Measurements from ENCODE around the gene CUBN.

The CUBN gene

DNA sequence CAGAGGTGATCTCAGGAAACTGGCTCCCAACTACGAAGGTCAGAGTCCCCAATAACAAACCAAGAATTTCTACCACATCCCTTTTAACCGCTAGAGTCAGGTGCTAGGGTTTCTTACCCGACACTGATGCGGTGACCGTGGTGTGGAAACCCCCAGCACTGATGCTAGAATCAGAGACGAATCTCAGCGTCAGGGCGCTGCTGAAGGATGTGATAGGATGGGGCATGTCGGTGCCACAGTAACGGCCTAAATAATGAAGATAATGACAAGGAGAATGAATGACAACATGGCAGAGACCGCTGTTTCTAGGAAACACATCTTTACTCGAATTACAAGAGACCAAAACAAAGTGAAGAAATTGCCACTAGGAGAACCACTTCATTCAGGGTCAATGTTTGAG, 181.2 kb downstream of the CUBN start:
- Histone ChIP-seq H3K9me3 (ENCODE audit: low read depth, low read length) (no peaks in the 10 kb centered on the region), H3K4me3 (no peak overlapping the region), H3K27ac (no peak overlapping the region), H3K36me3 (ENCODE audit: insufficient read depth, low read length) (no peaks in the 10 kb centered on the region), H3K9ac (ENCODE audit: insufficient read length) (no peak overlapping the region)
- no peak for TF ChIP-seq POLR2AphosphoS5 (IDR thresholded peaks at IDR 0.05; ENCODE audit: borderline replicate concordance, low read depth, low read length)
- no peak for TF ChIP-seq EZH2 (IDR thresholded peaks at IDR 0.05)
- TF ChIP-seq FOXP2 (optimal IDR thresholded peaks at IDR 0.05; ENCODE audit: control extremely low read depth, extremely low read length, insufficient read depth): no peak
- no peak for DNase-seq (ENCODE audit: low read depth, low spot score)

DNA sequence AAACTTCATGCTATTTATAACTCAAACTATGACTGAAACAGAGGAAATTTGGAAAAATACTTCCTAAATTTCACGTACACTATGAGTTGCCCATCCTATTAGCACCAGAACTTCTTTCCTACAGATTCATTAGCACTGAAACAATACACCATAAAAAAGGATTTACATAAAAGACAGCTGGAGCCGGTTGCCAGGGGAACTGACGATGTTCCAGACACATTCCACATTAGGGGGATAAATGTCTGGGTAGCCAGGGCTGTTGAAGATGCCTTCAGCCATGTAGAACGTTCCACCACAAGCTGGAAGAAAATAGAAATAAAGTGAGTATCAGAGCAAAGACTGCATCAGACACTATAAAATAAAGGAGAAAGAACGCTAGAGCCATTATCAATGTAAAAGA, 182.5 kb downstream of the CUBN start:
- no peaks in the 10 kb centered on the region for H3K9me3 ChIP-seq (ENCODE audit: low read depth, low read length)
- no peak overlapping the region for H3K27ac ChIP-seq
- no peak overlapping the region for H3K4me3 ChIP-seq
- DNase-seq (ENCODE audit: low read depth, low spot score): no peak
- no peak for TF ChIP-seq EZH2 (IDR thresholded peaks at IDR 0.05)
- H3K9ac ChIP-seq (ENCODE audit: insufficient read length): no peak overlapping the region
- no peaks in the 10 kb centered on the region for H3K36me3 ChIP-seq (ENCODE audit: insufficient read depth, low read length)

DNA sequence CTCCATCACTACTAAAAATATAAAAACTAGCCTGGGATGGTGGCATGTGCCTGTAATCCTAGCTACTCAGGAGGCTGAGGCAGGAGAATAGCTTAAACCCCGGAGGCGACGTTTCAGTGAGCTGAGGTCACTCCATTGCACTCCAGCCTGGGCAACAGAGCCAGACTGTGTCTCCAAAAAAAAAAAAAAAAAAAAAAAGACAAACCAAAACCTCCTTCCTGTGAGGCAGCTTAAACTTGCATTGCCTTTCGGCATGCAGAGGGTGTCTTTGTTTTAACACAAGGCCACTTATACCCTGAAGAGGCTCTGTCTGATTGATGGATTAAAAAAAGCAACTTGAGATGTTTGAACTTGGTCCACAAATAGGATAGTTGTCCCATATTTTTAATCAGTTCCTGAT, 184.0 kb downstream of the CUBN start:
- Histone ChIP-seq H3K9me3 (ENCODE audit: low read depth, low read length) (no peaks in the 10 kb centered on the region), H3K9ac (ENCODE audit: insufficient read length) (no peak overlapping the region), H3K36me3 (ENCODE audit: insufficient read depth, low read length) (no peaks in the 10 kb centered on the region), H3K4me3 (no peak overlapping the region), H3K27ac (no peak overlapping the region)
- no peak for DNase-seq (ENCODE audit: low read depth, low spot score)
- TF ChIP-seq EZH2 (IDR thresholded peaks at IDR 0.05) (no peak), POLR2AphosphoS5 (IDR thresholded peaks at IDR 0.05; ENCODE audit: borderline replicate concordance, low read depth, low read length) (no peak), FOXP2 (optimal IDR thresholded peaks at IDR 0.05; ENCODE audit: control extremely low read depth, extremely low read length, insufficient read depth) (no peak)

DNA sequence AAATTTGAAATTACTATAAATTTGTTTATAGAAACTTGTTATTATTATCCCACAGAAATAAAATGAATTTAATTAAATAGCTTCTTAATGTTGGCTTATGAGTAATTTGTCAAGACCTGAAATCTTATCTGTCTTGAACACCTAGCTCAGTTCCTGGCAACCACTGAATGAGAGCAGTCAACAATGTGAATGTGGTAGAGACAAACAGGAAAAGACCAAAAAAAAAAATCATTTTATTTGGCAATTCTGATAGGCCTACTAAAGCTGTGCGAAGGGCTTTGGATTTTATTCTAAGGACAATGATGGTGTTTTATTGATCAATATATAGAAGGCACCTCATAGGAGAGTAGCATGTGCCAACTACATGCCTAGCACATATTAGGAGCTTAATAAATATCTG, 184.6 kb downstream of the CUBN start:
- DNase-seq (ENCODE audit: low read depth, low spot score): no peak

DNA sequence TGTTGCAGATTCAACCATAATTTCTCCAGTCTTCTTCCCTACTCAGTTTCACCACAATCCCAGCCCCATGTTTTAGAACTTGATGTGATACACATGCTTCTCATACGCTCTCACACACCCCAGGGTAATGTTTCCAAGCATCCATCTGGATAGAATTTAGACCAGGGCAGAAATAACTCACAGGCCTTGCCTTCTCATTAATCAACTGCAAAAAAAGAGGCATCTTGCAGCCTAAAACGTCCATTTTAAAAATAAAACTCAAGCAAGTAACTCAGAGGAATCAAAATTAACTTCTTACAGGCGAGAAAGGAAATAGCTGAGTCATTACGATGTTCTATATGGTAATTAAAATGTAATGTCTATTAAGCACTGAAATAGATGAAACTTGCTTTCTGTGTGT, 185.2 kb downstream of the CUBN start:
- no peak for TF ChIP-seq EZH2 (IDR thresholded peaks at IDR 0.05)
- no peak for TF ChIP-seq FOXP2 (optimal IDR thresholded peaks at IDR 0.05; ENCODE audit: control extremely low read depth, extremely low read length, insufficient read depth)
- no peak for TF ChIP-seq POLR2AphosphoS5 (IDR thresholded peaks at IDR 0.05; ENCODE audit: borderline replicate concordance, low read depth, low read length)
- H3K36me3 ChIP-seq (ENCODE audit: insufficient read depth, low read length): no peaks in the 10 kb centered on the region
- peak overlapping the region; percentile 41 for H3K9ac ChIP-seq (ENCODE audit: insufficient read length)
- no peak for DNase-seq (ENCODE audit: low read depth, low spot score)
- peak overlapping the region; percentile 85 for H3K27ac ChIP-seq
- H3K9me3 ChIP-seq (ENCODE audit: low read depth, low read length): no peaks in the 10 kb centered on the region
- peak overlapping the region; percentile 42 for H3K4me3 ChIP-seq

More for the DNA sequence above, 184.6 kb downstream of the CUBN start:
- TF ChIP-seq EZH2 (IDR thresholded peaks at IDR 0.05): no peak
- Histone ChIP-seq H3K4me3 (no peak overlapping the region), H3K36me3 (ENCODE audit: insufficient read depth, low read length) (no peaks in the 10 kb centered on the region), H3K9ac (ENCODE audit: insufficient read length) (peak overlapping the region; percentile 41), H3K9me3 (ENCODE audit: low read depth, low read length) (no peaks in the 10 kb centered on the region), H3K27ac (peak overlapping the region; percentile 85)

DNA sequence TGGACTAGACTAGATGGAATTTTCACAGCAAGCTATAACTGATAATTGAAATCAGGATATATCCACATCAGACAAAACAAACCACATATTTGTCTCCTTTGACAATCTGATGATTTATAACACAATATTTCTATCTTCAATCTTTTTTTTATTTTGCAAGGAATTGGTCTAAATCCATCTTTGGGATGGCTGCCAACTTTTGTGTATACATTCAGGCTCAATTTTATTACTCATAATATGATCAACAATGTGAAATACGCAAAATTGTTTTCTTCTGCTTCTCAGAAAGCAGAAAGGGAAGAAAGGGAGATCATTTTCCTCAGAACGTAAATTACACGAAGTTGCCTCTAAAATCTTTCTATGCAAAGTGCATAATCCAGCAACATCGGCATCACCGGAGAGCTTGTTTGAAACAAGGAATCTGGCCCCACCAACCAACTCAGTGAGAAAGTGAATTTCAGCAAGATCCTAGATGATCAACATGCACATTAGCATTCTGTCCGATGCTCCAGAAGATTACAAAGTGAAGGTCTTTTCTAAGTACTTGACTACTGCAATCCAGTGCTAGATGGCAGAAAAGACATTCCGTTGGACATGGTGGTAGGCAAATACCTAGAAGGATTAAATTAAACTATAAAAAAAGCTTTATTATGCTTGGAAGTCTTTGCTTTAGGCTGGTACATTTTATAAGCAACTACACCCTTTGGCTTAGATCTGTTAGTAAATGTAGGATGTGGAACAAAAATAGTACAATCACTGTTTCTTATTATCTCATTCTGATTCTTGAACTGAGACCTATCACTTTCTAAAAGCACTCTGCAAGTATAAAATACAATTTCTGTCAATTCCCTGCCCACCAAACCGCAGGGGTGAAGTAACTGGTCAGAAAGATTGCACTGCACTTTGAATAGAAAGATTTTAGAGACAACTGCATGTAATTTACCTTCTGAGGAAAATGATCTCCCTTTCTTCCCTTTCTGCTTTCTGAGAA, 186.0 kb downstream of the CUBN start:
- H3K9ac ChIP-seq (ENCODE audit: insufficient read length): peak overlapping the region; percentile 32
- no peak for DNase-seq (ENCODE audit: low read depth, low spot score)
- TF ChIP-seq FOXP2 (optimal IDR thresholded peaks at IDR 0.05; ENCODE audit: control extremely low read depth, extremely low read length, insufficient read depth) (no peak), POLR2AphosphoS5 (IDR thresholded peaks at IDR 0.05; ENCODE audit: borderline replicate concordance, low read depth, low read length) (no peak)
- H3K36me3 ChIP-seq (ENCODE audit: insufficient read depth, low read length): no peaks in the 10 kb centered on the region
- H3K9me3 ChIP-seq (ENCODE audit: low read depth, low read length): no peaks in the 10 kb centered on the region
- H3K4me3 ChIP-seq: peak overlapping the region; percentile 42
- H3K27ac ChIP-seq: peak overlapping the region; percentile 85

DNA sequence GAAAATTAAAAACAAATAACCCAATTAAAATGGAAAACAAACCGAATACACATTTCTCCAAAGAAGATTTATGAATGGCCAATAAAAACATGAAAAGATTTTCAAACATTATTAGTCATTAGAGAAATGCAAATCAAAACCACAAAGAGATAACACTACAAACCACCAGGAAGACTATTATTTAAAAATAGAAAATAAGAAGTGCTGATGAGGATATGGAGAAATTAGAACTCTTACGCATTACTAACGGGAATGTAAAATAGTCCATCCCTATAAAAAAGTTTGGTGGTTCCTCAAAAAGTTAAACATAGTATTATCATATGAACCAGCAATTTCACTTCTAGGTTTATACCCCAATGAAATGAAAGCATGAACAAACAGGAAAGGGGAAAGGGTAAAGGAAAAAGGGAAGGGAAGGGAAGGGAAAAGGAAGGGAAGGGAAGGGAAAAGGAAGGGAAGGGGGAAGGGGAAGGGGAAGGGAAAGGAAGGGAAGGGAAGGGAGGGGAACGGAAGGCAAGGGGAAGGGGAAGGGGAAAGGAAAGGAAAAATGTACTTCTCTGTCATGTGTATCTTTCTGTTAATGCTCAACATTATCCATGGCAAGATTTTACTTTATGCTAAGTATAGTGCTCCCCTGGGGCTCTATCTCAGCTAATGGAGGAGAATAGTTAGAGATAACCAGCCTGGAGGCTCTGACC, 187.1 kb downstream of the CUBN start:
- no peak for TF ChIP-seq FOXP2 (optimal IDR thresholded peaks at IDR 0.05; ENCODE audit: control extremely low read depth, extremely low read length, insufficient read depth)
- TF ChIP-seq EZH2 (IDR thresholded peaks at IDR 0.05): no peak
- no peak for TF ChIP-seq POLR2AphosphoS5 (IDR thresholded peaks at IDR 0.05; ENCODE audit: borderline replicate concordance, low read depth, low read length)
- no peaks in the 10 kb centered on the region for H3K9me3 ChIP-seq (ENCODE audit: low read depth, low read length)
- H3K36me3 ChIP-seq (ENCODE audit: insufficient read depth, low read length): no peaks in the 10 kb centered on the region
- peak overlapping the region; percentile 36; the same call in 1 of the 2 replicates for H3K4me3 ChIP-seq
- H3K9ac ChIP-seq (ENCODE audit: insufficient read length): no peak overlapping the region
- H3K27ac ChIP-seq: peak overlapping the region; percentile 42; the same call in 1 of the 2 replicates
- DNase-seq (ENCODE audit: low read depth, low spot score): no peak

DNA sequence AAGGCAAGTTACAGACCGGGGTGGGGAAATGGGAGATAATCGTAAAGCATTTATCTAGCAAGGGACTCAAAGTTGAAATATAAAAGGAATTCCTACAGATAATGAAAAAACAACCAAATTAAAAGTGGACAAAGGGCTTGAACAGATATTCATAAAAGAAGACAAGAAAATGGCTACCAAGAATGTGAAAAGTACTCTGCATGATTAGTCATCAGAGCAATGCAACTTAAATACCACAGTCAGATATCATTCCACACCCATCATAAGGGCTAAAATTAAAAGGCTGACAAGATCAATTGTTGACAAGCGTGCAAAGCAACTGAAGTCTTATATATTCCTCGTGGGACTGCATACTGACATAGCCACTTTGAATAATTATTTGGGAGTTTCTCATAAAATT, 187.7 kb downstream of the CUBN start:
- Histone ChIP-seq H3K9ac (ENCODE audit: insufficient read length) (no peak overlapping the region), H3K4me3 (no peak overlapping the region), H3K36me3 (ENCODE audit: insufficient read depth, low read length) (no peaks in the 10 kb centered on the region), H3K27ac (0 out of 2 replicates have a peak overlapping the region, but pooled peaks have one; percentile 42), H3K9me3 (ENCODE audit: low read depth, low read length) (no peaks in the 10 kb centered on the region)
- no peak for DNase-seq (ENCODE audit: low read depth, low spot score)
- TF ChIP-seq FOXP2 (optimal IDR thresholded peaks at IDR 0.05; ENCODE audit: control extremely low read depth, extremely low read length, insufficient read depth): no peak
- TF ChIP-seq EZH2 (IDR thresholded peaks at IDR 0.05): no peak

All from SK-N-MC (cell line).